ENCODE results near the gene DNAL1.

DNA sequence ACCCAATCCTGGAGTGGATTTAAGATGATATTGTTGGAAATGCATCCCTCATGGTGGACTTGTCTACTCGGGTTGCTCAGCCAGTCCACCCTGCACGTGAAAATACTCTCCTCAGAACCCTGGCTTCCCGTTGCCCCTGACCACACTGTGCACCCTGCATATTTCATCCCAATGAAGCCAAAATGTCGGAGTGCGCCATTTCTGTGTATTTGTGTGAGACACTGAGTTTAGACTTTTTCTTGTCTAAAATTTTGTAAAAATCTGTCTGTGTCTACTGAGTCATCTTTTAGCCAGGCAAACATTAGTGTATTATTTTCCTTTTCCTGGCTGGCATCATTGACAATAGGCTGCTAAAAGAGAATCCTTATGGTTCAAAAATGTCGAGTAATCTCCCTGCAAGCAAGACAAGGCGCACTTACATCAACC lies 69.9 kb downstream of the DNAL1 start:
- TF ChIP-seq, protein P1, sequence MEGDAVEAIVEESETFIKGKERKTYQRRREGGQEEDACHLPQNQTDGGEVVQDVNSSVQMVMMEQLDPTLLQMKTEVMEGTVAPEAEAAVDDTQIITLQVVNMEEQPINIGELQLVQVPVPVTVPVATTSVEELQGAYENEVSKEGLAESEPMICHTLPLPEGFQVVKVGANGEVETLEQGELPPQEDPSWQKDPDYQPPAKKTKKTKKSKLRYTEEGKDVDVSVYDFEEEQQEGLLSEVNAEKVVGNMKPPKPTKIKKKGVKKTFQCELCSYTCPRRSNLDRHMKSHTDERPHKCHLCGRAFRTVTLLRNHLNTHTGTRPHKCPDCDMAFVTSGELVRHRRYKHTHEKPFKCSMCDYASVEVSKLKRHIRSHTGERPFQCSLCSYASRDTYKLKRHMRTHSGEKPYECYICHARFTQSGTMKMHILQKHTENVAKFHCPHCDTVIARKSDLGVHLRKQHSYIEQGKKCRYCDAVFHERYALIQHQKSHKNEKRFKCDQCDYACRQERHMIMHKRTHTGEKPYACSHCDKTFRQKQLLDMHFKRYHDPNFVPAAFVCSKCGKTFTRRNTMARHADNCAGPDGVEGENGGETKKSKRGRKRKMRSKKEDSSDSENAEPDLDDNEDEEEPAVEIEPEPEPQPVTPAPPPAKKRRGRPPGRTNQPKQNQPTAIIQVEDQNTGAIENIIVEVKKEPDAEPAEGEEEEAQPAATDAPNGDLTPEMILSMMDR (IDR thresholded peaks at IDR 0.05) = no peak
- no peak for TF ChIP-seq ZFX (IDR thresholded peaks at IDR 0.05; ENCODE audit: borderline replicate concordance)
